DMS153 treated with DMSO at 0.1 percent for 48 hours (cell line): ENCODE data around the gene MCRIP1.

Experiments
- DNase-seq: peaks from one replicate; lab custom pipeline; 2025; ENCODE audit not compliant: unreplicated experiment; lab: John Stamatoyannopoulos, UW

The MCRIP1 gene

GRCh38 chr17:81805707-81806460 lies 27.2 kb downstream of the MCRIP1 start:
- DNase-seq = no peak

GRCh38 chr17:81804559-81805399 lies 28.3 kb downstream of the MCRIP1 start:
- DNase-seq = no peak

- no peak for DNase-seq
Observed at GRCh38 chr17:81803728-81804558, 29.1 kb downstream of the MCRIP1 start, which contains the start of gene GCGR. Gene GCGR, plus strand, starts transcription at chr17:81804150. Its CDS starts 4,869 bp downstream, at chr17:81809019.

GRCh38 chr17:81802856-81803643 lies 30.0 kb downstream of the MCRIP1 start:
- DNase-seq = no peak

GRCh38 chr17:81802048-81802758 lies 30.9 kb downstream of the MCRIP1 start:
- no peak for DNase-seq

DNA sequence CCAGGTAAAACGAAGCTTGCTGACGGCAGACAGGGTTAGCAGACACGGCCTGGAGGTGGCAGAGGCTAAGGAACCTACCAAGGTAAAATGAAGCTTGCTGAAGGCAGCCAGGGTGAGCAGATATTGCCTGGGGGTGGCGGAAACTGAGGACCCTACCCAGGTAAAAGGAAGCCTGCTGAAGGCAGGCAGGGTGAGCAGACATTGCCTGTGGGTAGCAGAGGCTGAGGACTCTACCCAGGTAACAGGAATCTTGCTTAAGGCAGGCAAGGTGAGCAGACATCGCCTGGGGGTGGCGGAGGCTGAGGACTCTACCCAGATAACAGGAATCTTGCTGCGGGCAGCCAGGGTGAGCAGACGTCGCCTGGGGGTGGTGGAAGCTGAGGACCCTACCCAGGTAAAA lies 31.8 kb downstream of the MCRIP1 start:
- DNase-seq = no peak

GRCh38 chr17:81794509-81794908 lies 38.6 kb downstream of the MCRIP1 start:
- DNase-seq = no peak

DNA sequence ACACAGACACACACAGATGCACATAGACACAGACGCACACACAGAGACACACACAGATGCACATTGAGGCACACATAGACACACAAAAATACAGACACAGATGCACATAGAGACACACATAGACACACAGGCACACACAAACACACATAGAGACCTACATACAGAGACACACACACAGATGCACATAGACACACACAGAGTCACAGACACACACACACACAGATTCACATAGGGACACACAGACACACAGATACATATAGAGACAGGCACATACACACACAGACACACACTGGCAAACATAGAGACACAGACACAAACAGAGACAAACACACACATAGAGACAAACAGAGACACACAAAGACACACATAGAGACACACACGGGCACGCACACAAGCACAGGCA lies 39.0 kb downstream of the MCRIP1 start:
- no peak for DNase-seq

GRCh38 chr17:81792675-81793615 lies 40.1 kb downstream of the MCRIP1 start:
- DNase-seq = no peak
